ENCODE data around the gene C14orf93.
"Not testable (repeated sequence)": the region's sequence is repeated elsewhere in the genome, so short reads cannot be mapped to it uniquely, and the experiment has no call there.

The C14orf93 gene

GRCh38 chr14:23020143-23021128 is 10.5 kb upstream of the C14orf93 start:
- no peak for DNase-seq (ENCODE audit: low read depth in 2 of 2)
- TF ChIP-seq CTCF (IDR thresholded peaks at IDR 0.05; ENCODE audit: low read depth, low read length), result no peak
- no peak overlapping the region for H3K4me3 ChIP-seq (replicated peaks in 1 of 2; ENCODE audit: low read depth in 2 of 2, low read length in 2 of 2)

- DNase-seq (ENCODE audit: low read depth in 2 of 2), result no peak
- no peak overlapping the region for H3K4me3 ChIP-seq (replicated peaks in 1 of 2; ENCODE audit: low read depth in 2 of 2, low read length in 2 of 2)
- no peak for TF ChIP-seq CTCF (IDR thresholded peaks at IDR 0.05; ENCODE audit: low read depth, low read length)
Observed at GRCh38 chr14:23018107-23018506, 8.2 kb upstream of the C14orf93 start.

- no peak for TF ChIP-seq CTCF (IDR thresholded peaks at IDR 0.05; ENCODE audit: low read depth, low read length)
- no peak overlapping the region for H3K4me3 ChIP-seq (replicated peaks in 1 of 2; ENCODE audit: low read depth in 2 of 2, low read length in 2 of 2)
- no peak for DNase-seq (ENCODE audit: low read depth in 2 of 2)
Observed at GRCh38 chr14:23017091-23017490, 7.1 kb upstream of the C14orf93 start.

- no peak for TF ChIP-seq CTCF (IDR thresholded peaks at IDR 0.05; ENCODE audit: low read depth, low read length)
- DNase-seq (ENCODE audit: low read depth in 2 of 2), result no peak
- no peak overlapping the region for H3K4me3 ChIP-seq (replicated peaks in 1 of 2; ENCODE audit: low read depth in 2 of 2, low read length in 2 of 2)
Observed at GRCh38 chr14:23015618-23016017, 5.7 kb upstream of the C14orf93 start.

- not testable (repeated sequence) for DNase-seq (ENCODE audit: low read depth in 2 of 2); H3K4me3 ChIP-seq (replicated peaks in 1 of 2; ENCODE audit: low read depth in 2 of 2, low read length in 2 of 2)
Observed at GRCh38 chr14:23013749-23014054, 3.8 kb upstream of the C14orf93 start.

- no peak for TF ChIP-seq CTCF (IDR thresholded peaks at IDR 0.05; ENCODE audit: low read depth, low read length)
- H3K4me3 ChIP-seq (replicated peaks in 1 of 2; ENCODE audit: low read depth in 2 of 2, low read length in 2 of 2), result no peak overlapping the region
- no peak for DNase-seq (ENCODE audit: low read depth in 2 of 2)
Observed at GRCh38 chr14:23013054-23013748, 3.3 kb upstream of the C14orf93 start.

GRCh38 chr14:23009483-23009938 is 432 bp downstream of the C14orf93 start:
- no peak for DNase-seq (ENCODE audit: low read depth in 2 of 2)
- no peak for TF ChIP-seq CTCF (IDR thresholded peaks at IDR 0.05; ENCODE audit: low read depth, low read length)
- H3K4me3 ChIP-seq (replicated peaks in 1 of 2; ENCODE audit: low read depth in 2 of 2, low read length in 2 of 2), result peak overlapping the region; percentile 32 to 53

Measured in cardiac fibroblast (primary cell).